Bronchial epithelial cell (primary cell): Measurements from ENCODE around the gene MAP7. TPM values are rescaled to one million over a fixed set of nuclear protein-coding genes. Genes with fewer than 3 reads are reported as not detected.
A peak's percentile ranks its signal among the peaks of the same experiment; 100 is the strongest.
"Not testable (repeated sequence)": the region's sequence is repeated elsewhere in the genome, so short reads cannot be mapped to it uniquely, and the experiment has no call there.

Source experiments
- DNase-seq: peaks from one replicate; pipeline ENCODE4 v3.0.0-alpha.2; 2010; ENCODE audit warnings: low read depth
- FAIRE-seq: peaks from 2 replicates; lab custom pipeline; 2011; peaks lifted over from hg19 to GRCh38; lab: Jason Lieb, UNC
- H3K27me3 ChIP-seq: 2 replicates; pipeline ENCODE4 v1.5.1; 2011; ENCODE audit warnings: low read length; ENCODE audit not compliant: control insufficient read depth, insufficient read depth
- H3K36me3 ChIP-seq: 2 replicates; pipeline ENCODE4 v1.5.1; 2011; ENCODE audit warnings: low read length; ENCODE audit not compliant: control insufficient read depth, insufficient read depth
- H3K4me3 ChIP-seq: 2 replicates; pipeline ENCODE4 v1.5.1; 2011; ENCODE audit warnings: mild to moderate bottlenecking, low read depth, low read length, control low read depth
- CTCF ChIP-seq: IDR thresholded peaks from 2 replicates; pipeline ENCODE4 v1.5.1; 2011; ENCODE audit warnings: mild to moderate bottlenecking, moderate library complexity, low read length, control low read depth, inconsistent platforms; ENCODE audit not compliant: insufficient read depth, severe bottlenecking
- total RNA-seq: library from RNA; depleted of rRNA; stranded (reverse); fragments of >200 nt; gene quantifications from 2 replicates; pipeline ENCODE4 v1.2.1, GENCODE V29; 2014

Gene MAP7
- total RNA-seq, 1 donor from 2014 or later: 30.8 TPM

- DNase-seq (peak; percentile 71), FAIRE-seq (no peak)
- H3K36me3 ChIP-seq: no peaks in the 10 kb centered on the region
- TF ChIP-seq CTCF: no peak
- no peaks in the 10 kb centered on the region for H3K27me3 ChIP-seq
- no peak overlapping the region for H3K4me3 ChIP-seq
Measured at GRCh38 chr6:136592930-136593673, 42.9 kb upstream of the MAP7 start.

- DNase-seq (no peak), FAIRE-seq (no peak)
- Histone ChIP-seq H3K36me3 (no peaks in the 10 kb centered on the region), H3K4me3 (no peak overlapping the region), H3K27me3 (no peaks in the 10 kb centered on the region)
- no peak for TF ChIP-seq CTCF
Measured at GRCh38 chr6:136591617-136592016, 41.4 kb upstream of the MAP7 start.

GRCh38 chr6:136590846-136591245, 40.6 kb upstream of the MAP7 start:
- DNase-seq, FAIRE-seq, H3K27me3 ChIP-seq, H3K4me3 ChIP-seq, H3K36me3 ChIP-seq: not testable (repeated sequence)

- DNase-seq: no peak
- FAIRE-seq: no peak
- Histone ChIP-seq H3K36me3 (no peaks in the 10 kb centered on the region), H3K27me3 (no peaks in the 10 kb centered on the region), H3K4me3 (no peak overlapping the region)
- no peak for TF ChIP-seq CTCF
Measured at GRCh38 chr6:136587527-136587926, 37.3 kb upstream of the MAP7 start.

GRCh38 chr6:136586295-136586694, 36.1 kb upstream of the MAP7 start:
- Histone ChIP-seq H3K36me3 (no peaks in the 10 kb centered on the region), H3K27me3 (no peaks in the 10 kb centered on the region), H3K4me3 (no peak overlapping the region)
- DNase-seq (peak; percentile 65), FAIRE-seq (no peak)
- TF ChIP-seq CTCF: no peak

GRCh38 chr6:136585523-136585922, 35.3 kb upstream of the MAP7 start:
- not testable (repeated sequence) for H3K36me3 ChIP-seq, FAIRE-seq, DNase-seq, H3K27me3 ChIP-seq, H3K4me3 ChIP-seq

- not testable (repeated sequence) for H3K36me3 ChIP-seq, FAIRE-seq, H3K4me3 ChIP-seq, DNase-seq, H3K27me3 ChIP-seq
Measured at GRCh38 chr6:136584290-136584689, 34.1 kb upstream of the MAP7 start.
